ENCODE results near the gene SLC29A3. TPM values are rescaled to one million over a fixed set of nuclear protein-coding genes. Genes with fewer than 3 reads are reported as not detected.

Gene SLC29A3
- total RNA-seq, result 0.49 and 0.62 TPM in 2 replicates

GRCh38 chr10:71319042-71319799 is at the start of gene SLC29A3:
TSS of gene SLC29A3 (plus strand) at chr10:71319259. CDS start at chr10:71319310, 51 bp downstream.

GRCh38 chr10:71396711-71397295 is 77.7 kb downstream of the SLC29A3 start, which contains the start of gene CDH23:
TSS of gene CDH23 (plus strand) at chr10:71396920. CDS start at chr10:71439832, 42,912 bp downstream.

Other genes with a start within 250 kb of the SLC29A3 start
- gene UNC5B, start 106.7 kb upstream of the SLC29A3 start, total RNA-seq, result 3.8 and 12.6 TPM in 2 replicates
- 1.2 TPM in 1 of 2 replicates, not detected in the other for gene CDH23, start 77.7 kb downstream of the SLC29A3 start, total RNA-seq